ENCODE measurements around the gene YIPF3.
A peak's percentile ranks its signal among the peaks of the same experiment; 100 is the strongest.

Gene YIPF3

DNA sequence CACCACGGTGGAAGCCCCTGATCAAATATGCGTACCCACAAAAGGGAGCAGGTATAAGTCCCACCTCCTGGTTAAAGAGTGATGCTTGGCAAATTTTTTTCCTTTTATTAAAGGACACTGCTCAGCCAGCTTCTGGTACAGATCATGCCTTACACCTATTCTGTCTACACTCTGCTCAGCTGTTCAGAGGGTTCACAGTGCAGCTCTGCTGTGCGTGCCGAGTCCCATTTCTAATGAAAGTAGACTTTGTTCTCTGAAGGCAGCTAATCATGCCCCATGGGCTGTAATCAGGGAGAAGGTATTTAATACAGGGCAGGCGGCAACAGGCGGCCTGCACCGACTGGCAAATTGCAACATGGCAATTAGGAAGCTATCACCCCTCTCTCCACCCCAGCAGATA is 22.9 kb downstream of the YIPF3 start:
- H3K4me3 ChIP-seq (ENCODE audit: low read depth, low read length) = no peak overlapping the region

- no peak overlapping the region for H3K4me3 ChIP-seq (ENCODE audit: low read depth, low read length)
These were observed 23.5 kb downstream of the YIPF3 start for GRCh38 chr6:43493230-43493629.

DNA sequence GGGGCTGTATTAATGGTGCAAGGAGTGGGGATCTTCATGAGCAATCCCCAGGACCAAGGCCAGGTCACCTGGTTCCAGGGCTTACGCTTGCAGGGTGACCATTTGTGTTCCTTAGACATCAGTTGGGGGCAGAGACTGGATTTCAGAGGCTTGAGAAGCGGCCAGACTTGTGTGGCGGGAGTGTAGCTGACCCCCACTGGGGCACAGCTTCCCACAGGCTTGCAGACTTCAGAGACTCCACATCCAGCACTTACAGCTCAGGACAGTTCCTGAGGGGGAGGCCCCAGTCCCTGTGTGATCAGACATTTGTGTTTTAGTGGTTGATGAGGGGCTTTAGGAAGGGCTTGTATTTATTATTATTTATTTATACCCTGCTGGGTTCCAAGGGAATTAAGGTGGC is 24.1 kb downstream of the YIPF3 start:
- H3K4me3 ChIP-seq (ENCODE audit: low read depth, low read length) = no peak overlapping the region

DNA sequence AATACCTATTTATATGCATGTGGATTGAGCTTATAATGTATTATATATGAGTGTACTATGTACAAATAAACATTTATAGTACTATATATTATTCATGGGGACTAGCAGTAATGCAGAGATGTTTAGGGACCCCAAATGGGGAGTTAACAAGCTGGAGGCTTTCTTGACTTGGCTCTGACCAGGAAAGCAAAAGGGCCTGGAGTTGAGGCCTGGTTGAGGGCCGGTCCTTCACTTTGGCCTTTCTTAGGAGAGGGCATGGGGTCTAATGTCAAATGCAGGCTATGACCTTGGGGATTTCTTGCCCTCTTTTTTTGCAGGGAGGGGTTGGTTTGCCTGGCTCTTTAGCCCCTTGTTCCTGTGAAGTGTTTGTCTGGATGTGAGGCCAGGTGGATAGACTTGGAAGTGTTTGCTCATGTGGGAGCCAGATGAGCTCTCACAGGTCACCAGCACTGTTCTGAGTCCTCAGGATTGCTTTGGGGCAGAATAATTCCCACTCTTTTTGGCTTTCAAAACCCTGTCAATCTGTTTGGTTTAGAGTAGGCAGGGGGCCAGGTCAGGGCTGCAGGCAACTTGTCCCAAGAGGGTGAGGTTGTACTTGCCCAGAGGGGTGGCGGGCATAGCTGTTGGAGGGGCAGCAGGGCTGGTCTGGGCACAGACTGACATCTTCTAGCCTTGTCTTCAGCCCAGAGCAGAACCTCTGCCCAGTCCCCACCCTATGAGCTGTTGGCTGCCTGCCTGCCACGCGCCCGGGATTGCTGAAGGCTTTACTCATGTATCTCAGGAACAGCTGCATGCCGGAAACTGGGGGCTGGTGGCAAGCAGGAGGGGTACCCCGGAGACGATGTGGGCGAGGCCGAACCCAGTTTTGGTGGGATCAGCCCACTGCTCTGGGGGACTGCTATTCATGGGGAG is 24.7 kb downstream of the YIPF3 start:
- H3K4me3 ChIP-seq (ENCODE audit: low read depth, low read length) = no peak overlapping the region

DNA sequence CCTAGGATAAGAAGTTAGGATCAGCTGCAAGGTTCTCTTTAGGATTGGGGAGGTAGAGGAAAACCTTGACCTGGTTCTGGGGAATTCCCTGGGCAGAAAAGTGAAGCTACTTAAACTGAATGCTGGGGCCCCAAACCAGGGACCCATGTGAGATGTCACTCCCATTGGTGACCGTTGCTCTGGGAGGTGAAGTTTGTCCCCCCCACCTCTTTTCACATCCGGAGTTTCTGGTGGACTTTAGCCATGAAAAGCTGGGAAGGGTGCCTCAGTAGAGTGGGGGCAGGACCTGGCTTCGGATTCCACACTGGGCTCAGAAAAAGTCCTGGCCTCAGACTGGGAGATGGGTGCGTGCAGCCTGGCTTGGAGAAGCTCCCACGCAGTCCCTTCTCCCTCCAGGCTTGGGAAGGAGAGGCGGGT is 26.2 kb downstream of the YIPF3 start:
- H3K4me3 ChIP-seq (ENCODE audit: low read depth, low read length) = no peak overlapping the region

DNA sequence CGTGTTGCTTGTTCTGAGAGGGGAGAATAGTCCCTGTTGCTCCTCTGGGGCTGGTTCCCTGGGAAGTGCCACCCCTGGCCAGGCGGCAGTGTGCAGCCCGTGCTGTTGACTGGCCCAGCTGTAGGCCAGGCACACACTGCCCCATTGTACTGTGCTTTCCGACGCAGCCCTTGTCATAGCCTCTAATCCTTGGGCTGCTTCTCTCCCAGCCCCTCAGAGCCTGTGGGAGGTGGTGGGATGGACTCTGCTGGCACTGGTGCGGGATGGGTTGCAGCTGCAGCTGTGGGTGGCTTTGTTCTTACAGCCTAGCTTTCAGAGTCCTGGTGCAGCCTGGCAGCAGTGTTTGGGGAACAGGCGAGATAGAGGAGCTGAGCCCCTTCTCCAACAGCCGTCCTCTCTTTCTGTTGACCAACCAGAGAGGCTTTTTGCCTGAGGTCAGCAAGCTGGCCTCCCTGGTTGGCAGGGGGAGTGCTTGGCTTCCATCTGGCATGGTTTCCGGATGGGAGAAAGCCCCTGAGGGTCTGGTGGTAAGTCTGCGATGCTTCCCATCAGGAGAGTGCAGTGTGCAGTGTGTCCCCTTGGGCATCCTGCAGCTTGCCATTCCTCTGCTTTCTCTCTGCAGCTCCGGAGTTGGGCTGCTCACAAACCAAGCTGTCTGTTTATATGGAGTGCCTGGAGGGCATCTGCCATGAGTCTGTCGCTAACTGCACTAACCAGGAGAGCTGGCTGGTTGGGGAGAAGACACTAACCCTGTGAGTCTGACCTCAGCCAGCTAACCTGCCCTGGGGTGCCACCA is 27.3 kb downstream of the YIPF3 start:
- no peak overlapping the region for H3K4me3 ChIP-seq (ENCODE audit: low read depth, low read length)

DNA sequence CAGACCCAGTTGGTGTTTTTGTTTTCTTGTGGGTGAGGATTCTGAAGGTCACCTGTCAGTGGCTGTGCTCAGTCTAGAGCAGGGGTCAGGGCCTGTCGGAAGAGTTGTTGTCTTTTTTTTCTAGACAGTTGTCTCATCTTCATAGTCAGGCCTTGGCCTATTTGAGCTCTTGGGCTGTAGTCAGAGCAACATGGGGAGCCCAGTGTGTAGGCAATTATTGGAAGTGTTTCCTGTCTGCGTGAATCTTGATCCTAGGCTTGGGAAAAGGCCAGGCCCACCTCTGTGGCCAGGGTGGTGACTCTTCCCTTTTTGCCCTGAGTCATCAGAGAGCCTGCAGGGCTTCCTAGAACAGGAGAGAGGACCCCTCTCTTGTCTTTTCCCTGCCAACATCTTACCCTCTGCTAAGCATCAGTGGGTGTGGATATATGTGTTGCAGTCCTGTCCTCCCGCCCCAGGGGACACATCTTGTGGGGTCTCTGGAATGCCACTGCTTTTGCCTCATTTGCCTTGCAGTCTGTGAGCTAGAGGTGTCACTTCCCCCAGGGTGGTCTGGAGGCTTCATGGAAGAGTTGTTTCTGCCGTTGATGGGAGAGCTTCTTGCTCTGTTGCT is 28.0 kb downstream of the YIPF3 start:
- H3K4me3 ChIP-seq (ENCODE audit: low read depth, low read length) = no peak overlapping the region

- no peak overlapping the region for H3K4me3 ChIP-seq (ENCODE audit: low read depth, low read length)
These were observed 35.0 kb downstream of the YIPF3 start for GRCh38 chr6:43481591-43482236.

GRCh38 chr6:43481075-43481474 is 35.7 kb downstream of the YIPF3 start:
- H3K4me3 ChIP-seq (ENCODE audit: low read depth, low read length) = no peak overlapping the region

- peak overlapping the region; percentile 61 for H3K4me3 ChIP-seq (ENCODE audit: low read depth, low read length)
These were observed 38.7 kb downstream of the YIPF3 start for GRCh38 chr6:43478008-43478372.

- H3K4me3 ChIP-seq (ENCODE audit: low read depth, low read length) = peak within 1 kb of the TSS; percentile 61
These were observed 39.3 kb downstream of the YIPF3 start, which contains the start of gene TJAP1 for GRCh38 chr6:43477235-43478007. TJAP1 (plus strand) TSS chr6:43477570; CDS start chr6:43499002, 21,432 bp downstream.

DNA sequence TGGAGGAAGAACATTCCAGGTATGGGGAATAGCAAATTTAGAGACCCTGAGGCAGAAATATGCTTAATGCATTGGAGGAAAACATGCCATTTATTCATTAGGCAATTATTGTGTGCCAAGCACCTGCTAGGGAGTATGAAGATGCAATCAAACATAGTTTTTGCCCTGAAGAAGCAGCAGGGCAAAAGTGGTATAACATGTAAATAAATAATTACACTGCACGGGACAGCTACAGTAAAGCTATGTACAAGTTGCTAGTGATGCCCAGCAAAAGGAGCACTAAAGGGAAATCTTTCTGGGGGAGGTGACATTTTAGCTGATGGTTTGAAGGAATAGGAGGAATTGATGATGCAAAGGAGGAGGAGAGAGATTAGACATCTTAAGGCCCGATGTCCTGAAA is 40.0 kb downstream of the YIPF3 start:
- H3K4me3 ChIP-seq (ENCODE audit: low read depth, low read length) = peak overlapping the region; percentile 20

DNA sequence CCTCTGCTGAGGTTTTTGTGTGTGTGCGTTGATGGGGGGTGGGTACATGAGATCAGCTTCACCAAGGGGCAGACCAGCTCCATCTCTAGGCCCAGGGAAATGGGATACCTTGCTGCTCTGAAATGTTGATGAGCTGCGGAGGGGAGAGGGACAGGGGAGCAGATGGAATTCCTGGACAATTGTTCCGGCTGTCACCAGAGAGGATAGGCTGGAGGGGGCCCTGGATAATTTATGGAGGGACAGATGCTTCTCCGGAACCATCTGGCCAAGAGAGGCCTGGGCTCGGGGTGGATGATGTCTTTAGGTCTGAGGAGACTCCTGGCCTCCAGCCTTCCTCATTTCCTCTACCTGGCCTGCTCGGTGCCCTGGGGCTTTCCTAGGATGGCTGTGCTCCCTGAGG is 41.2 kb downstream of the YIPF3 start:
- no peak overlapping the region for H3K4me3 ChIP-seq (ENCODE audit: low read depth, low read length)

DNA sequence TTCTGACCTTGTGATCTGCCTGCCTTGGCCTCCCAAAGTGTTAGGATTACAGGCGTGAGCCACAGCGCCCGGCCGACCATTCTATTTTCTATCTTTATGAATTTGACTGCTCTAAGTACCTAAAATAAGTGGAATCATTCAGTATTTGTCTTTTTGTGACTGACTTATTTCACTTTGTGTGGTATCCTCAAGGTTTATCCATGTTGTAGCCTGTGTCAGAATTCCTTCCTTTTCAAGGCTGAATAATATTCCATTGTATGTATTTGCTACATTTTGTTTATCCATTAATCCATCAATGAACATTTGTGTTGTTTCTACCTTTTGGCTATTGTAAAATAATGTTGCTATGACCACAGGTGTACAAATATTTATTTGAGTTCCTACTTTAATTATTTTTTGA is 44.2 kb downstream of the YIPF3 start:
- H3K4me3 ChIP-seq (ENCODE audit: low read depth, low read length) = no peak overlapping the region

DNA sequence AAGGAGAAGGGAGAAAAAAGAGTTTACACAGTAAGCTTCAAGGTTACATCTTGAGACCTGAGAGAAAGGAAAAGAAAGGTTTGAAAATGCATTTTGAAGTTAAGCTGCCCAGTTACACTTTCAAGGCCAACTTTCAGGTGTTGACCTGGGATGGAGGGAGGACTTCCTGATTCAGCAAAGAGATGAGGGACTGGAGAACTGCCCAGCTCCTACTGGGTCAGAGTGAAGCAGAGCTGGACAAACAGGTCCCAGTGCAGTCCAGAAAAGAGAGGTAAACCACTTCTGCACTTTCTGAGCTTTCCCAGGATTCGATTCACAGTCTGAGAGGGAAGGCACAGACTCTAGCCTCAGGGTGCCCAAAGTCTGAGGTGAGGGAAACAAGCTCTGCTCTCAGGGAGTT is 45.3 kb downstream of the YIPF3 start:
- no peak overlapping the region for H3K4me3 ChIP-seq (ENCODE audit: low read depth, low read length)

DNA sequence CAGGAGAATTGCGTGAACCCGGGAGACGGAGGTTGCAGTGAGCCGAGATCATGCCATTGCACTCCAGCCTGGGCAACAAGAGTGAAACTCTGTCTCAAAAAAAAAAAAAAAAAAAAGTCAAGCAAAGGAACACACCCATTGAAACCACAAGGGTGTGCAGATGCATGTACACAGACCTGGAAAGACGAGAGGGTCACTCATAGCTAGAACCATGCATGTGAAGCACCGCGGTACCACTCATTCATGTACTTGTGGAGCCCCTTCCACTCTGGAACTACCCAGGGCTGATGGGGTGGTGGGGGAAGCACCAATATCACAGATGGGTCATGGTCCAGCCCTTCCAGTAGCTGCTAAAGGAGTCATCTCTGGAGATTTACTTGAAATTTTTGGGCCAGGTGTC is 46.8 kb downstream of the YIPF3 start:
- H3K4me3 ChIP-seq (ENCODE audit: low read depth, low read length) = no peak overlapping the region

DNA sequence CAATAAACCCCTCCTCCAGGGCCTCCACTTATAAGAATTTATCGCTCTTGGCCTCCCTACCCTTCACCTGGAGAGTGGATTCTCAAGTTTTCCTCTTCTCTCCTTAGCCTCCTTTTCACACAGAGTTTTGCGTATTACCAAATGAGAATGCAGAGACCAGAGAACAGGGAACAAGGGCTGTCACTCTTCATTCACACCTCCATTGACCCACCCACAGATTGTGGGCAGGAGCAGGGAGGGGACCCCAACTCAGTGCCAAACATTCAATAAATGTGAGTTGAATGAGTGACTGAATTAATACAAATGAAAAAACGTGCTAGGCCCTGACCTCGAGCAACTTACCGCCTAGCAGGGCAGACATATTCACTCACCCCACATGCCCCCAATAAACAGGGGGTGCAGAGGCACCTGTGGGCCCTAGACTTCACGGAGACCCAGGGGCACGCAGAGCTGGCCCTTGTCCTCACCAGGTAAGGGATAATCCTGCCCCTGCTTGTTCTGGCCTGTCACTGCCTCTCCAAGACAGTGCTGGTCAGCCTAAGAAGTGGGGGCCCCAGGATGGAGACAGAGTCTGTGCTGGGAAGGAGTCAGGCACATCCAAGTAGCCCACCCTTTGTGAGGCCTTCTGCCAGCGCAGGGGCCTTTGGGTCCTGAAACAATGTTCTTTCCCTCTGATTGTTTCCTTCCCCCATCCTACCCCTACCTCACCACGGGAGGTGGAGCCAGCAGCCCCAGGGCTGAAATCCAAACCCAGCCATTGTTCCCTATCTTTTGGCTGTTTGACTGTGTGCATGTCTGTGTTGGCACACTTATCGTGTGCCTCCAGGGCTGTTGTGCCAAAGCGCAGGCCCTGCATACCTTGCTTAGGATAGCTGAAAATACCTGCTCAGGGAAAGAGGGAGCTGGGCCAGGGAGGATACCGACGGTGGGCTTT is 47.7 kb downstream of the YIPF3 start:
- no peak overlapping the region for H3K4me3 ChIP-seq (ENCODE audit: low read depth, low read length)

GRCh38 chr6:43468240-43468639 is 48.5 kb downstream of the YIPF3 start:
- H3K4me3 ChIP-seq (ENCODE audit: low read depth, low read length) = no peak overlapping the region

GRCh38 chr6:43467752-43468151 is 49.0 kb downstream of the YIPF3 start:
- H3K4me3 ChIP-seq (ENCODE audit: low read depth, low read length) = no peak overlapping the region

All from iPS-11a (cell line).